Panc1 (cell line): ENCODE measurements around the gene NRP1. TPM values are rescaled to one million over a fixed set of nuclear protein-coding genes. Genes with fewer than 3 reads are reported as not detected.

Experiments
- ATAC-seq: fragments of 200-7000 bp; cut with Tn5 transposase; 2 replicates; pipeline ENCODE4 v1.9.1; 2020; ENCODE audit warnings: mild to moderate bottlenecking, moderate library complexity
- BruUV-seq: library from RNA; stranded (reverse); fragments of 400-500 nt; replicated peaks from 2 replicates; lab custom pipeline; 2021; lab: Mats Ljungman, UMichigan
- CTCF ChIA-PET: fragments of 300-600 bp; sonication (Branson Sonifier 250); formaldehyde crosslinking; loops from one replicate; lab custom pipeline; 2022; ENCODE audit warnings: antibody characterized with exemption; lab: Charles Lee
- POLR2A ChIA-PET: fragments of 300-600 bp; sonication (Branson Sonifier 250); formaldehyde crosslinking; loops from one replicate; lab custom pipeline; 2022; ENCODE audit warnings: antibody characterized with exemption; lab: Charles Lee
- DNase-seq: peaks from one replicate; pipeline ENCODE4 v3.0.0-alpha.2; 2010; ENCODE audit warnings: low read depth, low spot score
- H3K27ac ChIP-seq: 2 replicates; pipeline ENCODE4 v1.5.1; 2011; ENCODE audit warnings: mild to moderate bottlenecking, low read length, inconsistent platforms
- H3K27me3 ChIP-seq: fragments of 200-500 bp; sonication (Bioruptor generic); 2 replicates; pipeline ENCODE4 v1.6.0; 2014; ENCODE audit warnings: low read length, inconsistent platforms; ENCODE audit not compliant: control insufficient read depth, insufficient read depth
- H3K36me3 ChIP-seq: fragments of 200-500 bp; sonication (Bioruptor generic); 2 replicates; pipeline ENCODE4 v1.5.1; 2014; ENCODE audit warnings: inconsistent platforms, mild to moderate bottlenecking, low read length, moderate library complexity; ENCODE audit not compliant: control insufficient read depth, insufficient read depth
- H3K4me1 ChIP-seq: 2 replicates; pipeline ENCODE4 v1.5.1; 2011; ENCODE audit warnings: inconsistent platforms, mild to moderate bottlenecking, low read length, moderate library complexity; ENCODE audit not compliant: control insufficient read depth, insufficient read depth
- H3K4me3 ChIP-seq, 2 experiments: 2 replicates each; pipeline ENCODE4 v1.5.1; 2011 to 2012; ENCODE audit warnings: low read depth in 2 of 2, low read length in 2 of 2, mild to moderate bottlenecking in 2 of 2, inconsistent platforms in 1 of 2, moderate library complexity in 1 of 2
- H3K9me3 ChIP-seq: fragments of 200-500 bp; sonication (Bioruptor generic); 2 replicates; pipeline ENCODE4 v1.5.1; 2014; ENCODE audit warnings: low read depth, mild to moderate bottlenecking, inconsistent platforms, low read length, moderate library complexity; ENCODE audit not compliant: control insufficient read depth, insufficient read depth
- CTCF ChIP-seq: fragments of 450-650 bp; IDR thresholded peaks from 2 replicates; pipeline ENCODE4 v1.5.1; 2017; ENCODE audit warnings: mild to moderate bottlenecking
- POLR2AphosphoS5 ChIP-seq: IDR thresholded peaks from 2 replicates; pipeline ENCODE4 v1.6.1; 2012; ENCODE audit warnings: mild to moderate bottlenecking, low read depth, low read length, moderate library complexity
- REST ChIP-seq, 2 experiments: IDR thresholded peaks; 2 replicates each; pipeline ENCODE4 v1.6.1; 2011 to 2012; ENCODE audit warnings: low read depth in 2 of 2, control low read depth in 1 of 2, low read length in 1 of 2, mild to moderate bottlenecking in 1 of 2, moderate library complexity in 1 of 2; ENCODE audit not compliant: insufficient read depth in 1 of 2
- SIN3A ChIP-seq: IDR thresholded peaks from 2 replicates; pipeline ENCODE4 v1.6.1; 2012; ENCODE audit warnings: low read depth, mild to moderate bottlenecking, low read length, moderate library complexity, borderline replicate concordance; ENCODE audit not compliant: insufficient read depth
- TCF7L2 ChIP-seq: IDR thresholded peaks from 2 replicates; pipeline ENCODE4 v1.6.1; 2011; ENCODE audit warnings: mild to moderate bottlenecking, low read depth, low read length, inconsistent platforms
- in situ Hi-C: cut with HindIII; loops from 2 replicates; pipeline ENCODE4 v1.10.0; 2016; ENCODE audit warnings: low sequenced_read_pairs, low pct_unique_long_range_greater_than_20kb
- intact Hi-C: fragments of 100-400 bp; cut with micrococcal nuclease; formaldehyde crosslinking; loops from one replicate; pipeline ENCODE4 v1.10.0; 2022; ENCODE audit not compliant: unreplicated experiment
- total RNA-seq: library from RNA; stranded (reverse); gene quantifications from one replicate; pipeline ENCODE4 v1.2.1, GENCODE V29; 2021; ENCODE audit not compliant: unreplicated experiment

Gene NRP1
- total RNA-seq, 1 experiment from 2014 or later: 93.4 TPM

GRCh38 chr10:33347211-33347610 lies 12.7 kb upstream of the NRP1 start:
- POLR2A ChIA-PET: no interaction called here
- H3K4me3 ChIP-seq: no peak overlapping the region
- H3K9me3 ChIP-seq: no peaks in the 10 kb centered on the region
- no peaks in the 10 kb centered on the region for H3K36me3 ChIP-seq
- H3K27ac ChIP-seq: no peak overlapping the region
- H3K4me1 ChIP-seq: no peaks in the 10 kb centered on the region
- DNase-seq (no peak), ATAC-seq (no peak)
- in situ Hi-C loops (no loop called here), intact Hi-C loops (no loop called here)
- TF ChIP-seq POLR2AphosphoS5 (no peak), CTCF (no peak)
- no TSS peak for BruUV-seq
- CTCF ChIA-PET: no interaction called here
- no peaks in the 10 kb centered on the region for H3K27me3 ChIP-seq

- Histone ChIP-seq H3K4me3 (no peak overlapping the region), H3K9me3 (no peaks in the 10 kb centered on the region), H3K4me1 (peaks cover 7% of the 10 kb centered on the region), H3K36me3 (no peaks in the 10 kb centered on the region), H3K27ac (no peak overlapping the region), H3K27me3 (no peaks in the 10 kb centered on the region)
- BruUV-seq: no TSS peak
- ChIA-PET CTCF (no interaction called here), POLR2A (no interaction called here)
- intact Hi-C loops (no loop called here), in situ Hi-C loops (no loop called here)
- DNase-seq: no peak
- no peak for TF ChIP-seq POLR2AphosphoS5
- TF ChIP-seq SIN3A: no peak
- no peak for TF ChIP-seq TCF7L2
- no peak for TF ChIP-seq REST (IDR thresholded peaks at IDR 0.05; ENCODE audit: insufficient read depth in 1 of 2, low read depth in 2 of 2, low read length in 1 of 2)
- TF ChIP-seq CTCF: no peak
- ATAC-seq: no peak
Observed at GRCh38 chr10:33345236-33345635, 10.8 kb upstream of the NRP1 start.

- intact Hi-C loops: no loop called here
- Histone ChIP-seq H3K4me1 (peaks cover 7% of the 10 kb centered on the region), H3K4me3 (no peak overlapping the region), H3K27me3 (no peaks in the 10 kb centered on the region), H3K9me3 (no peaks in the 10 kb centered on the region), H3K36me3 (no peaks in the 10 kb centered on the region), H3K27ac (no peak overlapping the region)
- in situ Hi-C loops: no loop called here
- ChIA-PET POLR2A (no interaction called here), CTCF (no interaction called here)
- BruUV-seq: no TSS peak
- no peak for TF ChIP-seq CTCF
- no peak for TF ChIP-seq SIN3A
- TF ChIP-seq TCF7L2: no peak
- TF ChIP-seq POLR2AphosphoS5: no peak
- no peak for TF ChIP-seq REST (IDR thresholded peaks at IDR 0.05; ENCODE audit: insufficient read depth in 1 of 2, low read depth in 2 of 2, low read length in 1 of 2)
- ATAC-seq (no peak), DNase-seq (no peak)
Observed at GRCh38 chr10:33344676-33345075, 10.2 kb upstream of the NRP1 start.
